Fibroblast of pulmonary artery (primary cell): ENCODE results near the gene LGALS4.
A peak's percentile ranks its signal among the peaks of the same experiment; 100 is the strongest.
"Not testable (repeated sequence)": the region's sequence is repeated elsewhere in the genome, so short reads cannot be mapped to it uniquely, and the experiment has no call there.

Source experiments
- DNase-seq: peaks from one replicate; pipeline ENCODE4 v3.0.0-alpha.2; 2010; ENCODE audit warnings: low read depth
- H3K4me3 ChIP-seq: replicated peaks from 2 replicates; pipeline ENCODE4 v1.5.1; 2011; ENCODE audit warnings: low read depth, mild to moderate bottlenecking, control low read depth, low read length, moderate library complexity
- CTCF ChIP-seq: IDR thresholded peaks from 2 replicates; pipeline ENCODE4 v1.5.1; 2011; ENCODE audit warnings: mild to moderate bottlenecking, control low read depth, low read length, inconsistent platforms; ENCODE audit errors: missing control alignments

The LGALS4 gene

DNA sequence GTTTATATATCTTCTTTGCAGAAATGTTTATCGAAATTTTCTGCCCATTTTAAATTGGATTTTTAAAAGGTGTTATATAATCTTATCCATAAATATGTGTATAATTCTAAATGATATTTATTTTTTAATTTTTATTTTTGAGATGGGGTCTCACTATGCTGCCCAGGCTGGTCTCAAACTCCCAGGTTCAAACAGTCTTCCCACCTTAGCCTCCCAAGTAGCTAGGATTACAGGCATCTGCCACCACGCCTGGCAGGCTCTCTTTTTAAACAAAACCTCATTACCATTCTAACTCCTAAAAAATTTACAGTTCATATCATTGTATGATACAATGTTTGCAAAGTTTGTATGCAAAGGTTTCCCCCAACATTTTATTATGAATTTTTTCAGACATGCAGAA, 16.6 kb downstream of the LGALS4 start:
- no peak overlapping the region for H3K4me3 ChIP-seq
- no peak for TF ChIP-seq CTCF
- no peak for DNase-seq

DNA sequence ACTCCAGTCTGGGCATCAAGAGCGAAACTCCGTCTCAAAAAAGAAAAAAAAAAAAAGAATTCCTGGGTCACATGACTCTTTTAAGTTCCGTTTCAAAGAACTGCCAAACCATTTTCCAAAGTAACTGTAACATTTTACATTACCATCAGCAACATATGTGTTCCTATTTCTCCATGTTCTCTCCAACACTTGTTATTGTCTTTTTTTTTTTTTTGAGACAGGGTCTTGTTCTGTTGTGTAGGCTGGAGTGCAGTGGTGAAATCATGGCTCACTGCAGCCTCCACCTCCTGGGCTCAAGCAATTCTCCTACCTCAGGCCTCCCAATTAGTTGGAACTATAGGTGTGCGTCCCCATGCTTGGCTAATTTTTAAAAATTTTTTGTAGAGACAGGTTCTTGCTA, 17.2 kb downstream of the LGALS4 start:
- H3K4me3 ChIP-seq, result no peak overlapping the region
- TF ChIP-seq CTCF, result no peak
- DNase-seq, result no peak

DNA sequence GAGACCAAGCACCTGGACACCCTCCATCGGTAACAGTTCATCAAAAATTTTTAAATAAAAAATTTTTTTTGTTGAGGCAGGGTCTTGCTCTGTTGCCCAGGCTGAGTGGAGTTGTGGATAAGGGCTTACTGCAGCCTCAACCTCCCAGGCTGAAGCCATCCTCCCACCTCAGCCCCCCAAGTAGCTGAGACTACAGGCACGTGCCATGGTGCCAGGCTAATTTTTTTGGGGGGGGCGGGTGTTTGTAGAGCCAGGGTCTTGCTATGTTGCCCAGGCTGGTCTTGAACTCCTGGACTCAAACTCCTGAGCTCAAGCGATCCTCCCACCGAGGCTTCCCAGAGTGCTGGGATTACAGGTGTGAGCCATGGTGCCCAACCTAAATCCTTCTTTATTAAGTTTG, 19.1 kb downstream of the LGALS4 start:
- TF ChIP-seq CTCF, result no peak
- no peak overlapping the region for H3K4me3 ChIP-seq
- DNase-seq, result no peak

- peak; percentile 45 for DNase-seq
- no peak for TF ChIP-seq CTCF
- no peak overlapping the region for H3K4me3 ChIP-seq
These were observed 19.6 kb downstream of the LGALS4 start for GRCh38 chr19:38793177-38793576.

DNA sequence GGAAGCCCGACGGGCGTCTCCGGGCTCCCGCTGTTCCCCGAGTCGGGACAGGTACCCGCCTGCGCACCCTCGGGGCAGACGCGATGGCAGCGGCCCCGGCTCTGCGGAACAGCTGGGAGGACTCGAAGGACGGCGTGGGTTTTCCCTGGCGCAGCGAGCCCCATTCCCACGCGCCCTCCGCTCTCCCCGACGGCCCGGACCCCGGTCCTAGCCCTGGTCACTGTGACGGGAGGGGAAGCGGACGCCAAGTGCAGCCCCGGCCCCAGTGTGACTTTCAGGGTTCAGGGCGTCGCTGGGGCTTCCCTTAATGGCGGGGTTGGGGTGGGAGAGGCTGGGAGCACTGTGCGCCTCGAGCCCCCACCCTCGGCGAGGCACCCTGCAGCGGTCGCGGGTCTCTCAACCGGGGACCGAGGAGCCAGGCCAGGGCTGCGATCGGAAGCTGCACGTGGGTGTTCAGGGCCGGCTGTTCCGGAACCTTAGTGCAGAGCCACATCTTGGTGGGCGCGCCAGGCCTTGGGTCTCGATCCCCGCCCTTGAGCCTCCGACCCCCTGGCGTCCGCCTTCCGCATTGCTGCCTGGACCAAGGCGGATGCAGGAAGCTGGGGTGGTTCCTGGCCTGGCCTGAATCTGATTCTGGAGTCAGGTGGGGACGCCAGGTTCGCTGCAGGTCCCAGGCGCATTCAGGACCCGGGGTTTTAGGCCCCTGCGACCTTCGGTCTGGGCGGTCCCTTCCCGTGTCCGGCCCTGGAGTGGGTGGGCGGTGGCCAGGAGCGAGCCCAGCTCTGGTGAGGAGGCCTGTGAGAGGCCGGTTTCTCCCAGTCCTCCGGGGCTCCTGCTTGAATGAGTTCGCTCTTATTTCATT, 20.3 kb downstream of the LGALS4 start:
- TF ChIP-seq CTCF, result peak; percentile 29
- H3K4me3 ChIP-seq, result no peak overlapping the region
- DNase-seq, result peak; percentile 26

DNA sequence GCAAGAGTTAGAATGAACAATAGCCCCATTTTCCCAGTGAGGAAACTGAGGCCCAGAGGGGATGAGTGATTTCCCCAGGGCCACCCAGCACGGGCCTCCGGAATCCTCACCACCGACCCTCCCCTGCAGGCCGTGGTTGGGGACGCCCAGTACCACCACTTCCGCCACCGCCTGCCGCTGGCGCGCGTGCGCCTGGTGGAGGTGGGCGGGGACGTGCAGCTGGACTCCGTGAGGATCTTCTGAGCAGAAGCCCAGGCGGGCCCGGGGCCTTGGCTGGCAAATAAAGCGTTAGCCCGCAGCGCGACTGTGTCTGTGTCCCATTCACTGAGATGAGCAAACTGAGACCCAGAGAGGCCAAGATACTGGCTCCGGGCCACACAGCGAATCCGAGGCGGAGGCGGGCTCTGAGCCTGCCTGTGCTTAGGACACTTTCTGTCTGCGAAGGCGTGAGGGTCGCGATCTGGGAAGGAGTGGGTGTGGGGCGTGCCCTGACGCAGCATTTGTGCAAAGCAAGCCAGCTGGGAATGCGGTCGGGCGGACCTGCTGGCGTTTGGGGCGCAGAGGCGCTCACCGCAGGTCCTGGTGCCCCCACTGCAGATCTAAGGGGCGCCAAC, 21.2 kb downstream of the LGALS4 start:
- DNase-seq, H3K4me3 ChIP-seq: not testable (repeated sequence)

- not testable (repeated sequence) for H3K4me3 ChIP-seq, DNase-seq
These were observed 22.0 kb downstream of the LGALS4 start for GRCh38 chr19:38790507-38791403.
